Activated CD4-positive, alpha-beta T cell treated with anti-CD3 and anti-CD28 coated beads for 1 hour (primary cell): ENCODE data around the gene EDIL3.

Experiments used
- DNase-seq: peaks from one replicate; pipeline ENCODE4 v3.0.0-alpha.2; 2020

EDIL3 gene, protein sequence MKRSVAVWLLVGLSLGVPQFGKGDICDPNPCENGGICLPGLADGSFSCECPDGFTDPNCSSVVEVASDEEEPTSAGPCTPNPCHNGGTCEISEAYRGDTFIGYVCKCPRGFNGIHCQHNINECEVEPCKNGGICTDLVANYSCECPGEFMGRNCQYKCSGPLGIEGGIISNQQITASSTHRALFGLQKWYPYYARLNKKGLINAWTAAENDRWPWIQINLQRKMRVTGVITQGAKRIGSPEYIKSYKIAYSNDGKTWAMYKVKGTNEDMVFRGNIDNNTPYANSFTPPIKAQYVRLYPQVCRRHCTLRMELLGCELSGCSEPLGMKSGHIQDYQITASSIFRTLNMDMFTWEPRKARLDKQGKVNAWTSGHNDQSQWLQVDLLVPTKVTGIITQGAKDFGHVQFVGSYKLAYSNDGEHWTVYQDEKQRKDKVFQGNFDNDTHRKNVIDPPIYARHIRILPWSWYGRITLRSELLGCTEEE

DNA sequence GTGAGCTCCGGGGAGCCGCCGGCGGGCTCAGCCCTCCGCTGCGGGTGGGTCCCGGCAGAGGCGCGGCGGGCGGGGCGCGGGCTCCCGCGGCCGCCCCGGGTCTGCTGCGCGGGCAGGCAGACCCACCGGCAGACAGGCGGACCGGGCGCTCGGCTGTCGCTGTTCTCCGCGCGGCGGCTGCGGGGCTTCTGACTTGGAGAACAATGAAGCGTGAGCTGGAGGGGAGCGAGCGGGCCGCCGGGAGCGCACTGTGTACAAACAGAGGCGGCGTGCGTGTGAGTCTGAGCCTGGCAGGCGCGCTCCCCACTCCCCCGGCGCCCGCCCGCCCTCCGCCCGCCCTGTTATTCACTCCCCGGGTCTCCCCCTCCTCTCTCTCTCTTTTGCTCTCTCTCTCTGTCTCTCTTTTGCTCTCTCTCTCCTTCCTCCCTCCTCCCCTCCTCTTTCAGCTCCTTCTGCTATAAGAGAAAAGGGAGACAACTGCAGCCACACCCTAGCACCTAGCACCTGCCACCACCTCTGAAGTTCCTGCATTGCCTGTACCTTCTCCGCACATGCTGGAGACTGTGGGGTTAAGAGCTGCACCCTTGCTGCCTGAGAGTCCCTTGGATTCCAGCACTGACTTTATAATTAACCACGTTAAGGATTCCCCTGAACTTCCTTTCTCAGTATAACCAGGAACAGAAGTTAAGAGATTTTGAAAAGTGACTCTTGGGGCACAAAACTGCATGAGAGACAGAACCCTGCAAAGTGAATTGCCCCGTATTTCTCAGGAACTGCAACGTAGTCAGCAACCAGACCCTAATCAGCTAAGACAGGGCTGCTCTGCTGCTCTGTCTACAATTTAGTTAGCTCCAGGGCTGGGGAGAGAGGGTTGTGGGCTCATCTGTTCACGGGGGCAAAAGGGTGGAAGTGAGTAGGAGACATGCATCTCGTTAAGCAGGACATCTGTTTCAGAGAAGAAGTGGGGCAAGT lies at the start of gene EDIL3:
Gene EDIL3 (minus strand): TSS at position 277 of the 972 bp plus-strand sequence. CDS start 506 bp downstream, outside the sequence.
- no peak for DNase-seq

DNA sequence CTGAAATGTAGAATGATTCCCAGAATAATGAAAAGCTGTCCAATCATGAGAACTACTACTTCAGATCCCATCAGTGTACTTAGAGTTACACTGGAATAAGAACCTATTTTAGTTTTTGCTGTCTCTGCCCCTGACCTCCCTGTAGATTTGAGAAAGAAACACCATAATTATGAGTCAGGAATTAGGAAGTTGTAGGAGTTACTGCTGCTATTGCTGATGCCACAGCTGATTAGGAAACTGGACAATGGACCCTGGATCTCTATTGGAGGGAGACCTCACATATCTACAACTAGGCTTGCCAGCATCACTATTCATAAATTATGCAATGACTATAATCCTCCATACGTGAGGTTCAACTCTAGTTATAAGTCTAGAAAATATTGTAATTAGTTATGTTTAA lies 48.8 kb upstream of the EDIL3 start:
- no peak for DNase-seq

DNA sequence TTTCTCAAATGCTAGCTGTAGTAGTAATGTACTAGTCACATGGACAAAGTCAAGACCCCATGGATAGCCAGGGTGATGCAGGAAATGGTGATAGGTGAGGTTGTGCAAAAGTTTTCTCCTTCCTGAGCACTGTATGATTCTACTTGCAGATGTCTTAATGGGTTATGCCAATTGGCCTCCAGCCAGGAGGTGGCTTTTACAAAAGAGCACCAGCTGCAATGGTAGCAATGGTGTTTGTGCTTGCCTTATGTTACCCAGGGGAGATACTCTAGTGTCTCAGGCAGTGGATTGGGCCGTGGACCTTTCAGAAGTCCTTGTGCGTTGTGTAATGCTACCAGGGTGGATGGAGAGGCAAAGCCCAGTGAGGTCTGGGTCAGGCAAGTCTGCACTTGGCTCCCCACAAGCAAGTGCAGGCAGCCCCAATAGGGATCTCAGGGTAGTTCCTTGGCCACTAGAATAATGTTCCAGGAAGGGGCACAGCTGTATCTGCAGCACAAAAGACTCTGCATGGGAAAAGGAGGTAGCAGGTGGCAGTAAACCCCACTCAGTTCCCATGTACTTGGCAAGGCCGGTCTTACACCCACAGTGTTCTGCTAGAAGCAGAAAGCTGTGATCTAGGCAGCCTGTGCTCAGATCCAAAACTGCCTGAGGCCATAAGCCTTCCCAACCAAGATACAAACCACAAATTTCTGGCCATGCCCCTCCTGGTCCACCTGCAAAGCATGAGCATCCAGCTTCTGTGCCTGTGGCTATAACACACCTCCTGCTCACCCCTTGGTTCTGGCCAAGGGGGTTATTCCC lies 46.4 kb upstream of the EDIL3 start:
- DNase-seq, result no peak

DNA sequence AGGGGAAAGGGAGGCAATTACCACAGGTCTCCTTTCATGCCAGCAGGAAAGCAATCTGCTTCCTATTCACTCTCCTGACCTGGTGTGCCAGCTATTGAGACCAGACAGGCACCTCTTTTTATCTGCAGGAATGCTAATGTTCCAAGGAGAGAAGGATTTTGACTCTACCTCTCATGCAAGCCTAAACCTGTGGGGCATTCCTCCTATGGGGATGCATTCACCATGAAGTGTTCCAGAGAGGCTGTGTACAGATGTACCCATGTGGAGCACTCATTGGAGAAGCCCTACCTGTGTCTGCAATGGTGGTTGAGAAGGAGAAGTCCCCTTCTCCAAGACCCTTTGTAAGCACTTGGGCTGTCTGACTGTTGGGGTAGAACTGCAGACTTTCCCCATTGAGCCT lies 45.4 kb upstream of the EDIL3 start:
- DNase-seq, result no peak

GRCh38 chr5:84425365-84425881 lies 40.7 kb upstream of the EDIL3 start:
- no peak for DNase-seq

DNA sequence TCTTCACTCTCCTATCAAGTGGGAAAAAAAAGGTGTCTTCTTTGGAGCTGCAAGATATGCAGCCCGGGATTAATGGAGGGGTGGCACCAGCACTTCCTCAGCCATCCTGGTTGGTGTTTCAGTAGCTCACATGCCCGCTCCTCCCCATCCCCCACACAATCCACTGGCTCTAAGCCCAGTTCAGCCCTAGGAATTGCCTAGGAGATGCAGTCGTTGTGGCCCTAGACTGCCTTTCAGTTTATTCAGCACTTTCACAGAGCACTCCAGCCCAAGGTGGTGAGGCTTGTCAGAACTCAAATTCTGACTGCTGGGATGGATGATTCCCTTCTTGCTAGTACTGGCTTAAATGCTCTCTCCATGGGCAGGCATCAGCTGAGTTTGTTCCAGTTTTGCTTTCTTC lies 35.1 kb upstream of the EDIL3 start:
- DNase-seq, result no peak

DNA sequence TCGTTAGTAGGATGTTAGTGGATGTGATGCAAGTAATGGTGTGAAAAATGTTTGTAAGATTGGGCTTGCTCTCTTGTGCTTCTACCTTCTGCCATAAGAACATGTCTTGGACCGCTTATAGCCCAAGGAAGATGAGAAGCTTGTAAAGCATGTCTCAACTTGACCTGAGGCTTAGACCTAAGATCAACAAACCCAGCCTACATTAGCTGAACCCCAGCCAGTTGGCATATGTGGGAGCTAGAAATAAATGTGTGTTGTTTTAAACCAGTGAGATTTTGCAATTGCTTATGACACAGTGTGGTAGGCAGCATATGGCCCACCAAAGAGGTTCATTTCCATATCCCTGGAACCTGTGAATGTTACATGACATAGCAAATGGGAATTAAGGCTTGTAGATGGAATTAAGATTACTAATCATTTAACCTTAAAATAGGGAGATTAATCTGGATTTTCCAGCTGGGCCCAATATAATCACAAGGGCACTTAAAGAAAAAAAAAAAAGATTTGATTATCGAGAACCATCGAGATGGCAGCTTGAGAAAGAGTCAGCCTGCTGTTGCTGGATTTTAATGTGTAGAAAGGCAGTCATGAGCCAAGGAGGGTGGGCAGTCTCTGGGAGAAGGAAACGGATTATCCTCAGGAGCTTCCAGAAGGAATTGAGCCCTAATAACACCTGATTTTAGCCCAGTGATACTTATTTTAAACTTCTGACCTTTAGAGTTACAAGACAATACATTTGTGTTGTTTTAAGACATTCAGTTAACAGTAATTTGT lies 27.3 kb upstream of the EDIL3 start:
- DNase-seq, result no peak

DNA sequence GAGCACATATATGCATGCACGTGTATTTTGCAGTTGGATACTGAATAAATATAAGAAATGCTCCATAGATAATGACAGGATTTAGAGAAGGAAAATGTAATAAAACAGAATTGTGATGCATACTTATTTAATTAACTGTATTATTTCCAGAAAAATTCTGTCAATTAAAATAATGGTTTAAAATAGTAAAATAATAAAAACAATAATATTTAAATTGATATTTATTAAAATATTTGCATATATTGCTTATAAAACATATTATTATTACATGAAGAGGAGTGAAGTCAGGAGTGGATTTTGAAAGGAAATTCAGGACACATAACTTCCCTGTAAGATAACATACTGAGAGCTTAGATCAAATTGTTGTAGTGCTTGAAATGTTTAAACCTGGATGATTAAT lies 21.4 kb upstream of the EDIL3 start:
- no peak for DNase-seq

DNA sequence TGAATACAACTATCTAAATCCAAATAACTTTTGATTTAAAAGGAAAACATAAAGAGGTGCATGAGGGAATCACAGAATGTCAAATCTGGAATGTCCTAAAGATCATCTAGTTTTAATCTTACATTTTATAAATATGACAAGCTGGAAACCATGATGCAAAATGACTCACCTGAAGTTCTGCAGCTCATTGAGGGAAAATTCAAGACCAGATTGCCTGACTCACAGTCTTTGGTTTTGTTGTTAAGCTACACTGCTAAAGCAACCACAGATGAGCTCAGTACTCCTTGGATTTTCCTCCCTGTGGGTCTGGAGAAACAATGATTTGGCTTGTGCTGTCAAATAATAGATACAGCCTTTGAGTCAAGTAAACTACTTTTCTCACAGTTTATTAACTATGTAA lies 19.1 kb upstream of the EDIL3 start:
- DNase-seq, result no peak

GRCh38 chr5:84397385-84397784 lies 12.7 kb upstream of the EDIL3 start:
- no peak for DNase-seq

DNA sequence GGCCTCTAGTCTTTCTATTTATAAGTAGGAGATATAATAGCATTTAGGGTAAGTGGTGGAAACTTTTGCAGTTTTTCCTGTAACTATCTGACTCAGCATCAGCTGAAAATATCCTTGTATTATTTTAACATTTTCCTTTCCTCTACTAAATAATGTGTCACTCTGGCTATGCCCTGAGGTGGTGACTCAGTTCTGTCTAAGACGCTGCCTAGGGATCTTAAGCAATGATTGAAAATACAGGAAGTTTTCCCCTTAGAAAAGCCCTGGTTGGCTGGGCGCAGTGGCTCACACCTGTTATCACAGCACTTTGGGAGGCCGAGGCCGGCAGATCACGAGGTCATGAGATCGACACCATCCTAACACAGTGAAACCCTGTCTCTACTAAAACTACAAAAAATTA lies 9.3 kb upstream of the EDIL3 start:
- DNase-seq, result no peak

DNA sequence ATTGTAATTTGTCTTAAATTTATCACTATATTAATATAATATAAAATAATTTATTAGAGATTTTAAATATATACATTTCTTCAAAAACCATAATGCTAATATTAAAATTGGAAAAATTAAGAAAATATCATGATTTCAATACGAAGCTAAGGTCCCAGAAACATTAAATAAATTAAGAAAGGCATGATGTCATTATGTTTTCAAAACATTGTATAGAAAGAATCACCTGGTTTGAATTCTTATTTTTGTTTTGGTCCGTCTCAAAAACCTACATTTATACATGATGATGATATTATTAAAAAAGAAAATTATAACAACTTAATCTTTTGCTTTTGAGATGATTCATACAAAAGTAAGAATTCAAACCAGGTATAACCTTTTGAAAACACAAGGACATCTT lies 8.2 kb upstream of the EDIL3 start:
- no peak for DNase-seq

- no peak for DNase-seq
Measured at GRCh38 chr5:84385705-84386104, 1.0 kb upstream of the EDIL3 start.

DNA sequence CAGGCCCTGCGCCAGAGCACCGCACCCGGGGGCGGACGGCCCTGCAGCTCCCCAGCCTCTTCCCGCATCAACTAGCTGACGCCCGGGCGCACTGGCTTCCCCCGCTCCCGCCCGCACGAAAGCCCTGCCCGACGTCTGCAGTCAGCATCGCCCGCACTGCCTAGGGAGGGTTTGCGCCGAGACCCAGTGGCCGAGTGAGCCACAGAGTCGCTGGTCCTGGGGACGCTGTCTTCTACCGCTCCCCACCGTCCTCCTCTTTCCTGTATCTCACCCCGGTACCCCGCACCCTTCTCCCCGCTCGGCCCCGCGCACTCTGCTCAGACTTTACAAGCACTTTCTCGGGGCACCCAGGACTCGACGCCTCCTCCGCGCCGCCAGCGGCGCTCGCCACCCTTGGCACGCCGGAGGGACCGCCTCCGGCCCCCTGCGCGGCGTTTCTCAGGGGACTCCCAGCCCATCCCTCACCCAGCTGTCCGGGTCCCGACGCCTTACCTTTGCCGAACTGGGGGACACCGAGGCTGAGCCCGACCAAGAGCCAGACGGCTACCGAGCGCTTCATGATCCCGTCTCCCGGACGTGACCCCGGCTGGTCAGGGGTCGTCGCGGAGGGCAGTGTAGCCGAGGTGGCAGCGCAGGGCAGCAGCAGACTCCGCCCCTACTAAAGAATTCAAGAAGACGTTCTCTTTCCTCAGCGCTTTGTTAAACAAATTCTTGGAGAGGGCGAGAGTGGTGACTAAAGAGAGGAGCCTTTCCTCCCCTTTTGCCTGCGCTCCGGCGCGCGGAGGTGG lies 670 bp downstream of the EDIL3 start:
- no peak for DNase-seq

DNA sequence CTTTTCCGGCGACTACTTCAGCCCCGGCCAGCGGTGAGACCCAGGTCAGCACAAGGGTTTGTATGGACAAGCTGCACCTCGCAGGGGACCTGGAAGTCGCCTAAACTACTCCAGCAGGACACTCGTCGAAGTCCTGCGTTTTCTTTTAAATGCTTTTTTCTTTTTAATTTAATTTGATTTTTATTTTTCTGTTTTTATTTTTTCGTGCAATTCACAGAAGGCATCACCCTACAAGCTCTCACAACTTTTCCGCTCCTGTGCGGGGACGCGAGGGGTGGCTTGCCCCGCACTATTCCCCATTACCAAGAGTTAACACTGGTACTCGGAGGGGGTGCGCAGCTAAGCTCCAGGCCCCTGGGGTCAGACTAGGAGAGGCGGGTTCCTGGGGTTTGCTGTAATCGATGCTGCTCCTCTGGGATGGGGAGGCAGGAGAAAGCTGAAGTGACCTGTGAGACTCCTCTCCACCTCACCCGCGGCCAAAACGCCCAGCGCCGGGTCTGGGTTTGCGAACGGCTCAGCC lies 1.3 kb downstream of the EDIL3 start:
- DNase-seq, result no peak

DNA sequence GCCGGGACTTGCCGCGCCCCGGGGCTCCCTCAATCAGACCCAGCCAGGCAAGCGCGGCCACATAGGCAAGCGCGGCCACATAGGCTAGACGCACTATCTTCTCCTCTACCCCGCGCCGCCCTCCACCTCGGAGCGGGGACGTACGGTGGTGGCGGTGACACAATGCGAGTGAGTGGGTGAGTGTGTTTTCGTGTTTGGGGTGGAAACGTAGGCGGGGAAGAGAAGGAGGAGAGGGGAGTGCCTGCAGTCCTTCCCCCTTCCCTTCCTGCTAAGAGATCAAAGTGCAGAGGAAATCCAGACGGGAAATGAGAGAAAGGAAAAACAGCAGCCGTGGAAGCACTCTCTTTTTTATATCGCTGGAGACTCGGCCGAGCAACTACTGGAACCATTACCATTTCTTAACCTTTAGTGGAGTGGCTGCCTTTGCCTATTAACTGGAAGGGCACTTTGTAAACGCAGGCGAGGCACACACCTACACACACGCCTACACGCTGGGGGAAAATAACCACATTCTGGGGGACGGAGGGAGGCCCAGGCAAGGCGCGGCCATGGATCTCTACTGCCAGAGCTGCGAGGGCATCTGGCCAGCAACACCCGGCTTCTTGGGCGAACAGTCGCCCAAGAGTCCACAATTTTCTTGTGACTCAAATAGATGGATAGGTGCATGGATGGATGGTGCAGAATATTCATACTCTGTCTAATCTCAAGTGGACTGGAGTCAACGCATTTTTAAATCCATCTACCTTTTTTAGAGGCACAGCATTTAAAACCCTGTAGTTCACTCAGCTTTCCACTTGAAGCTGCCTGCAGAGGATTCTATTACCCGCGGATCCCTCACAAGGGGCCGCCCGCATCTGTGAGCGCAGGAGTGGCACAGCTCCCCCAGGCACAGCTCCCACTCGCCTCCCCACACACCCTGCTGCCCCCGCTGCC lies 2.1 kb downstream of the EDIL3 start:
- no peak for DNase-seq

DNA sequence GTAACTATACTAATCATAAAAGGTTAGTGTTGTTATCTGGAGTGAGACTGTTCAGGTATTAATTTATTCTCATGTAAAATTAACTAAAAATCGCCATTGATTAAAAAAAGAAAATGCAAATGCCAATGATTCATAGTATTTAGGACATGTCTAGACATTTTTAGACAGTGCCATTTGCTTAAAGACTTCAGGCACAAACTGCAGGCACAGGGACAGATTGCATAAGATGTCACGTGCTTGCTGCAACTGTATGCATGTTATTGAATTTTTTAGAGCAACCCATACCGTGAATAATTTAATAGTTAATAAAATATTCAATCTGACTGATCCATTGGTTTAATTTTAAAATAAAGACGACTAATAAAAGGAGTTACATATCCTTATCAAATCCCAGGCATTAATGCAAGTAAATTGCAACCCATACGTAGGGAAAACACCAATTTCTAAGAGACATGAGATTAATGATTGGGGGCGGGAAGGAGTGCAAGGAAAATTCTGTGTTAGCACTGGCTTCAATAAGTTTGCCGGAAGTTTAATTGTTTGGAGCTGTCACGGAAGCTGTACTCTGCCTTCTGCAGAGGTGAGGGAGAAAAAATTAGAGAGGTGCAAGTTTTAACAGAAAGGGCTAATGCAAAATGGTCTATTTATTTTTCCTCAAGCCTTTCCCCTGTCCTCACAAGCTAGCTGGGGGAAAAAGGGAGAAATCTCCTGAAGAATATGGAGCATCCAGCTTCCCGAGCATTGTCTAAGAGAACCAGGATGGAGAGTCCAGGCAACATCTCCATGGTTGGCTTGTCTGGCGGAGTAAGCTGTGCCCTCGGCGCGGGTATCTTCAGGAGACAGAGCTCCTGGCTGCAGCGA lies 2.9 kb downstream of the EDIL3 start:
- no peak for DNase-seq

GRCh38 chr5:84379749-84380148 lies 4.9 kb downstream of the EDIL3 start:
- DNase-seq, result no peak

- no peak for DNase-seq
Measured at GRCh38 chr5:84378961-84379360, 5.7 kb downstream of the EDIL3 start.
